Natural killer cell treated with Interleukin-12 subunit alpha and Interleukin-12 subunit beta and Interleukin-15 and Interleukin-18, amount 100 ng/mL, for 72 hours (primary cell): Measurements from ENCODE around the gene ADAMTS15. TPM values are rescaled to one million over a fixed set of nuclear protein-coding genes. Genes with fewer than 3 reads are reported as not detected.

ENCODE experiments used
- ATAC-seq, 2 donors: fragments of 150-1000 bp; cut with Tn5 transposase in 1 of 2; sonication (Bioruptor Pico), chemical (Tn5 transposase) in 1 of 2; 2 replicates each; pipeline ENCODE4 v1.10.0; 2021
- DNase-seq: peaks from one replicate; pipeline ENCODE4 v3.0.0; 2022; ENCODE audit warnings: low spot score
- H3K27ac Mint-ChIP-seq, 2 donors: 1 replicate in 1 of 2; 2 replicates in 1 of 2; pipeline ENCODE4 v1.8.0; 2022; ENCODE audit warnings: mixed read lengths in 2 of 2, mild to moderate bottlenecking in 1 of 2, moderate library complexity in 1 of 2
- H3K27me3 Mint-ChIP-seq, 2 donors: 1 replicate in 1 of 2; 2 replicates in 1 of 2; pipeline ENCODE4 v1.8.0; 2022; ENCODE audit warnings: mixed read lengths in 2 of 2
- H3K36me3 Mint-ChIP-seq: one replicate; pipeline ENCODE4 v1.8.0; 2022; ENCODE audit warnings: mixed read lengths
- H3K4me1 Mint-ChIP-seq, 2 donors: 1 replicate in 1 of 2; 2 replicates in 1 of 2; pipeline ENCODE4 v1.8.0; 2022; ENCODE audit warnings: low read depth in 2 of 2, mixed read lengths in 2 of 2, mild to moderate bottlenecking in 1 of 2
- H3K4me3 Mint-ChIP-seq: one replicate; pipeline ENCODE4 v1.8.0; 2022; ENCODE audit warnings: mixed read lengths
- H3K9me3 Mint-ChIP-seq: 2 replicates; pipeline ENCODE4 v1.8.0; 2022; ENCODE audit warnings: mixed read lengths
- total RNA-seq, 2 donors: library from RNA; stranded (reverse); gene quantifications; one replicate each; pipeline ENCODE4 v1.2.3, GENCODE V29; 2022

ADAMTS15 gene
- total RNA-seq, 2 donors from 2014 or later = not detected

- Mint-ChIP-seq H3K27me3 (peaks cover 13 to 18% of the 10 kb centered on the region in 2 donors), H3K27ac (no peak overlapping the region), H3K4me1 (no peaks in the 10 kb centered on the region), H3K4me3 (no peak overlapping the region), H3K36me3 (no peaks in the 10 kb centered on the region), H3K9me3 (no peaks in the 10 kb centered on the region)
- ATAC-seq = peak; percentile 40 to 45
- no peak for DNase-seq
Observed at GRCh38 chr11:130413405-130414106, 34.9 kb upstream of the ADAMTS15 start.

GRCh38 chr11:130414107-130415080 lies 34.1 kb upstream of the ADAMTS15 start:
- H3K27me3 Mint-ChIP-seq = peaks cover 11 to 18% of the 10 kb centered on the region in 2 donors
- DNase-seq (no peak), ATAC-seq (no peak)

GRCh38 chr11:130415731-130416529 lies 32.5 kb upstream of the ADAMTS15 start:
- no peak for ATAC-seq
- H3K36me3 Mint-ChIP-seq = no peaks in the 10 kb centered on the region
- H3K4me1 Mint-ChIP-seq = no peaks in the 10 kb centered on the region

More at GRCh38 chr11:130414107-130415080, 34.1 kb upstream of the ADAMTS15 start:
- no peak overlapping the region for H3K4me3 Mint-ChIP-seq
- no peaks in the 10 kb centered on the region for H3K36me3 Mint-ChIP-seq
- no peaks in the 10 kb centered on the region for H3K4me1 Mint-ChIP-seq
- no peak overlapping the region for H3K27ac Mint-ChIP-seq
- no peaks in the 10 kb centered on the region for H3K9me3 Mint-ChIP-seq

GRCh38 chr11:130416530-130416882 lies 31.9 kb upstream of the ADAMTS15 start:
- no peak for ATAC-seq
- H3K27ac Mint-ChIP-seq = no peak overlapping the region
- no peaks in the 10 kb centered on the region for H3K9me3 Mint-ChIP-seq
- H3K36me3 Mint-ChIP-seq = no peaks in the 10 kb centered on the region
- DNase-seq = no peak
- H3K4me1 Mint-ChIP-seq = no peaks in the 10 kb centered on the region
- H3K4me3 Mint-ChIP-seq = no peak overlapping the region
- H3K27me3 Mint-ChIP-seq = peaks cover 2 to 8% of the 10 kb centered on the region in 2 donors

More at GRCh38 chr11:130415731-130416529, 32.5 kb upstream of the ADAMTS15 start:
- no peak overlapping the region for H3K27ac Mint-ChIP-seq
- H3K27me3 Mint-ChIP-seq = peaks cover 7 to 8% of the 10 kb centered on the region in 2 donors
- DNase-seq = no peak
- H3K4me3 Mint-ChIP-seq = no peak overlapping the region
- H3K9me3 Mint-ChIP-seq = no peaks in the 10 kb centered on the region

- H3K4me3 Mint-ChIP-seq = no peak overlapping the region
- H3K4me1 Mint-ChIP-seq = no peaks in the 10 kb centered on the region
- H3K27ac Mint-ChIP-seq = no peak overlapping the region
- no peaks in the 10 kb centered on the region for H3K9me3 Mint-ChIP-seq
- DNase-seq = no peak
- ATAC-seq = no peak
- peaks cover 0 to 8% of the 10 kb centered on the region in 2 donors for H3K27me3 Mint-ChIP-seq
- no peaks in the 10 kb centered on the region for H3K36me3 Mint-ChIP-seq
Observed at GRCh38 chr11:130416906-130417305, 31.5 kb upstream of the ADAMTS15 start.

- no peak for DNase-seq
- H3K36me3 Mint-ChIP-seq = no peaks in the 10 kb centered on the region
- H3K4me3 Mint-ChIP-seq = no peak overlapping the region
Observed at GRCh38 chr11:130418210-130418609, 30.2 kb upstream of the ADAMTS15 start.

GRCh38 chr11:130418756-130419155 lies 29.7 kb upstream of the ADAMTS15 start:
- no peaks in the 10 kb centered on the region for H3K4me1 Mint-ChIP-seq
- H3K27ac Mint-ChIP-seq = no peak overlapping the region
- no peak overlapping the region for H3K4me3 Mint-ChIP-seq
- ATAC-seq = no peak
- DNase-seq = no peak
- no peaks in the 10 kb centered on the region for H3K9me3 Mint-ChIP-seq
- H3K27me3 Mint-ChIP-seq = peaks cover 0 to 12% of the 10 kb centered on the region in 2 donors
- no peaks in the 10 kb centered on the region for H3K36me3 Mint-ChIP-seq

More at GRCh38 chr11:130418210-130418609, 30.2 kb upstream of the ADAMTS15 start:
- Mint-ChIP-seq H3K4me1 (no peaks in the 10 kb centered on the region), H3K27me3 (peaks cover 0 to 12% of the 10 kb centered on the region in 2 donors), H3K9me3 (no peaks in the 10 kb centered on the region), H3K27ac (no peak overlapping the region)
- ATAC-seq = no peak

GRCh38 chr11:130420478-130421198 lies 27.8 kb upstream of the ADAMTS15 start:
- H3K9me3 Mint-ChIP-seq = no peaks in the 10 kb centered on the region
- H3K27me3 Mint-ChIP-seq = peaks cover 11 to 16% of the 10 kb centered on the region in 2 donors
- ATAC-seq = no peak
- no peak overlapping the region for H3K27ac Mint-ChIP-seq
- H3K36me3 Mint-ChIP-seq = no peaks in the 10 kb centered on the region
- no peaks in the 10 kb centered on the region for H3K4me1 Mint-ChIP-seq
- H3K4me3 Mint-ChIP-seq = no peak overlapping the region
- peak; percentile 18 for DNase-seq

GRCh38 chr11:130421199-130421585 lies 27.3 kb upstream of the ADAMTS15 start:
- DNase-seq (no peak), ATAC-seq (no peak)
- H3K9me3 Mint-ChIP-seq = no peaks in the 10 kb centered on the region
- H3K27me3 Mint-ChIP-seq = peaks cover 11 to 16% of the 10 kb centered on the region in 2 donors
- no peak overlapping the region for H3K4me3 Mint-ChIP-seq
- no peaks in the 10 kb centered on the region for H3K36me3 Mint-ChIP-seq
- no peak overlapping the region for H3K27ac Mint-ChIP-seq
- no peaks in the 10 kb centered on the region for H3K4me1 Mint-ChIP-seq

- Mint-ChIP-seq H3K27ac (no peak overlapping the region), H3K27me3 (peaks cover 13 to 16% of the 10 kb centered on the region in 2 donors), H3K4me3 (no peak overlapping the region), H3K9me3 (no peaks in the 10 kb centered on the region), H3K36me3 (no peaks in the 10 kb centered on the region), H3K4me1 (no peaks in the 10 kb centered on the region)
- no peak for DNase-seq
- no peak for ATAC-seq
Observed at GRCh38 chr11:130421697-130422096, 26.7 kb upstream of the ADAMTS15 start.

GRCh38 chr11:130422251-130422995 lies 26.0 kb upstream of the ADAMTS15 start:
- no peaks in the 10 kb centered on the region for H3K36me3 Mint-ChIP-seq
- no peaks in the 10 kb centered on the region for H3K9me3 Mint-ChIP-seq
- ATAC-seq (no peak), DNase-seq (no peak)
- H3K4me3 Mint-ChIP-seq = no peak overlapping the region
- no peak overlapping the region for H3K27ac Mint-ChIP-seq
- H3K27me3 Mint-ChIP-seq = peaks cover 19 to 23% of the 10 kb centered on the region in 2 donors
- H3K4me1 Mint-ChIP-seq = peaks cover 4 to 5% of the 10 kb centered on the region in 2 donors

GRCh38 chr11:130423541-130424142 lies 24.8 kb upstream of the ADAMTS15 start:
- H3K4me1 Mint-ChIP-seq = peaks cover 6 to 7% of the 10 kb centered on the region in 2 donors

More at GRCh38 chr11:130423541-130424142, 24.8 kb upstream of the ADAMTS15 start:
- peaks cover 23 to 25% of the 10 kb centered on the region in 2 donors for H3K27me3 Mint-ChIP-seq
- DNase-seq (no peak), ATAC-seq (no peak)
- H3K36me3 Mint-ChIP-seq = no peaks in the 10 kb centered on the region
- H3K27ac Mint-ChIP-seq = no peak overlapping the region
- H3K4me3 Mint-ChIP-seq = no peak overlapping the region
- no peaks in the 10 kb centered on the region for H3K9me3 Mint-ChIP-seq
